Endodermal cell (in vitro differentiated cells): ENCODE results near the gene CTPS1. TPM values are rescaled to one million over a fixed set of nuclear protein-coding genes. Genes with fewer than 3 reads are reported as not detected.

Experiments
- DNase-seq: peaks from one replicate; pipeline ENCODE4 v3.0.0-alpha.2; 2017
- H3K27ac ChIP-seq: 2 replicates; pipeline ENCODE4 v1.5.1; 2013; ENCODE audit warnings: mild to moderate bottlenecking, low read depth, low read length, moderate library complexity
- H3K27me3 ChIP-seq: 2 replicates; pipeline ENCODE4 v1.6.1; 2013; ENCODE audit warnings: mild to moderate bottlenecking, low read length, moderate library complexity; ENCODE audit not compliant: insufficient read depth, control insufficient read depth, poor library complexity, severe bottlenecking
- H3K36me3 ChIP-seq: 2 replicates; pipeline ENCODE4 v1.7.0; 2013; ENCODE audit warnings: mild to moderate bottlenecking, low read length, moderate library complexity; ENCODE audit not compliant: control insufficient read depth, insufficient read depth
- H3K4me1 ChIP-seq: one replicate; pipeline ENCODE4 v1.7.0; 2013; ENCODE audit warnings: low read length; ENCODE audit not compliant: control insufficient read depth, insufficient read depth
- H3K4me3 ChIP-seq: 2 replicates; pipeline ENCODE4 v1.5.1; 2013; ENCODE audit warnings: mild to moderate bottlenecking, low read length, moderate library complexity
- H3K9ac ChIP-seq: 2 replicates; pipeline ENCODE4 v1.6.1; 2013; ENCODE audit warnings: mild to moderate bottlenecking, low read length, moderate library complexity; ENCODE audit not compliant: poor library complexity, severe bottlenecking; ENCODE audit errors: extremely low read depth
- H3K9me3 ChIP-seq: 2 replicates; pipeline ENCODE4 v1.6.1; 2013; ENCODE audit warnings: mild to moderate bottlenecking, low read length, moderate library complexity; ENCODE audit not compliant: control insufficient read depth
- H3K27ac Mint-ChIP-seq: 2 replicates; pipeline ENCODE4 v1.8.0; 2020; ENCODE audit warnings: mixed read lengths
- H3K27me3 Mint-ChIP-seq: 2 replicates; pipeline ENCODE4 v1.8.0; 2021; ENCODE audit warnings: mild to moderate bottlenecking, mixed read lengths; ENCODE audit not compliant: insufficient read depth
- H3K36me3 Mint-ChIP-seq: 2 replicates; pipeline ENCODE4 v1.8.0; 2020; ENCODE audit warnings: low read depth, mixed read lengths
- H3K4me1 Mint-ChIP-seq: 2 replicates; pipeline ENCODE4 v1.8.0; 2020; ENCODE audit warnings: mixed read lengths
- H3K4me3 Mint-ChIP-seq: 2 replicates; pipeline ENCODE4 v1.8.0; 2020; ENCODE audit warnings: mild to moderate bottlenecking, moderate library complexity, mixed read lengths
- H3K9me3 Mint-ChIP-seq: 2 replicates; pipeline ENCODE4 v1.8.0; 2020; ENCODE audit warnings: mild to moderate bottlenecking, mixed read lengths
- CTCF ChIP-seq: fragments of 200-600 bp; sonication (generic); conservative IDR thresholded peaks from 2 replicates; pipeline ENCODE4 v1.5.0; 2021; ENCODE audit warnings: antibody characterized with exemption, mild to moderate bottlenecking
- WGBS, 2 experiments: methylation state at CpG; one replicate each; pipeline versions ENCODE4 v1.1.5 to v1.1.7; 2013; ENCODE audit warnings: missing lambda C conversion rate in 2 of 2, mixed read lengths in 1 of 2; ENCODE audit not compliant: insufficient coverage in 1 of 2, insufficient read length in 1 of 2; 5-methylcytosine and 5-hydroxymethylcytosine counted together
- total RNA-seq, 2 donors: library from RNA; stranded (reverse); fragmentation: NEBNext Ultra II Directional in 1 of 2; extraction: Animal tissue kit (Norgen Biotek cat#: 25700) in 1 of 2; gene quantifications; 2 replicates in 1 of 2; 3 replicates in 1 of 2; pipeline ENCODE4 v1.2.1, GENCODE V29; 2021

Gene CTPS1
- total RNA-seq, 2 donors from 2014 or later, result 79.9 to 84.0 TPM

GRCh38 chr1:41045740-41046139, 66.2 kb downstream of the CTPS1 start:
- no peak for TF ChIP-seq CTCF
- H3K4me1 Mint-ChIP-seq, result no peaks in the 10 kb centered on the region
- H3K36me3 Mint-ChIP-seq, result peaks cover 20% of the 10 kb centered on the region
- H3K27me3 ChIP-seq, result no peaks in the 10 kb centered on the region
- peaks cover 3% of the 10 kb centered on the region for H3K36me3 ChIP-seq
- H3K27ac Mint-ChIP-seq, result no peak overlapping the region
- 87 to 100% methylated on average over 3 to 5 of the region's 5 CpGs for WGBS, 2 experiments
- H3K9me3 ChIP-seq, result no peaks in the 10 kb centered on the region
- DNase-seq, result no peak
- no peaks in the 10 kb centered on the region for H3K27me3 Mint-ChIP-seq
- no peaks in the 10 kb centered on the region for H3K9me3 Mint-ChIP-seq
- H3K9ac ChIP-seq, result no peak overlapping the region
- no peak overlapping the region for H3K27ac ChIP-seq
- H3K4me3 Mint-ChIP-seq, result no peak overlapping the region
- H3K4me1 ChIP-seq, result no peaks in the 10 kb centered on the region
- H3K4me3 ChIP-seq, result no peak overlapping the region

GRCh38 chr1:41046347-41046775, 66.9 kb downstream of the CTPS1 start:
- no peaks in the 10 kb centered on the region for H3K4me1 ChIP-seq
- Mint-ChIP-seq H3K4me1 (no peaks in the 10 kb centered on the region), H3K27ac (no peak overlapping the region), H3K27me3 (no peaks in the 10 kb centered on the region), H3K9me3 (no peaks in the 10 kb centered on the region), H3K36me3 (peaks cover 20% of the 10 kb centered on the region), H3K4me3 (no peak overlapping the region)
- H3K27me3 ChIP-seq, result no peaks in the 10 kb centered on the region
- H3K4me3 ChIP-seq, result no peak overlapping the region
- no peaks in the 10 kb centered on the region for H3K9me3 ChIP-seq
- TF ChIP-seq CTCF, result no peak
- H3K9ac ChIP-seq, result no peak overlapping the region
- no peak for DNase-seq
- no peaks in the 10 kb centered on the region for H3K36me3 ChIP-seq
- 78 to 89% methylated on average over 8 to 10 of the region's 10 CpGs for WGBS, 2 experiments
- no peak overlapping the region for H3K27ac ChIP-seq

DNA sequence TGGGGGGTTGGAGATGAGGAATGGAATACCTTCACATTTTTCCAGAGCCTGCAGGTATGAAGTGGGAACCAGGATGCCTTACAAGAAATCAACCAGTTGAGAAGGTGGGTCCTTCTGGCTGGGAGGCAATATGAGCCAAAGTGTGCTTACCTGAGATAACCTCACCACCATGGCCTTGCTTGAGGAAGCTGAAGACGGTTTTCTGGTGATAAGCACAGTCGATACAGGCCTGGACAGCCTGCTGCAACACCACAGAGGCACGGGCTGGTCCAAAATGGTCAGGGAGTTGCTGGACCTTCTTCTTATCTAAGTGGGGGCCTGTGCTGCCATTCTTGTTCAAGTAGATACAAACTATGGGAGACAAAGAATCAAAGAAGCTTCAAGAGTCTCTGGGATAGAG, 69.0 kb downstream of the CTPS1 start:
- Mint-ChIP-seq H3K9me3 (no peaks in the 10 kb centered on the region), H3K27me3 (no peaks in the 10 kb centered on the region), H3K27ac (no peak overlapping the region), H3K4me1 (no peaks in the 10 kb centered on the region), H3K4me3 (no peak overlapping the region), H3K36me3 (peaks cover 27% of the 10 kb centered on the region)
- Histone ChIP-seq H3K27ac (no peak overlapping the region), H3K4me1 (no peaks in the 10 kb centered on the region), H3K9ac (no peak overlapping the region), H3K9me3 (no peaks in the 10 kb centered on the region), H3K36me3 (no peaks in the 10 kb centered on the region), H3K4me3 (no peak overlapping the region), H3K27me3 (no peaks in the 10 kb centered on the region)
- no peak for TF ChIP-seq CTCF
- DNase-seq, result no peak
- WGBS, 2 experiments, result 94 to 100% methylated on average over 2 to 3 of the region's 3 CpGs
